Neural cell (in vitro differentiated cells): ENCODE measurements around the gene TLL1. TPM values are rescaled to one million over a fixed set of nuclear protein-coding genes. Genes with fewer than 3 reads are reported as not detected.

ENCODE experiments used
- H2AFZ ChIP-seq: fragments of 200-600, 300-800 bp; sonication (generic), shearing (Covaris generic); 2 replicates; pipeline ENCODE4 v1.6.0; 2014; ENCODE audit warnings: low read depth, mild to moderate bottlenecking, antibody characterized with exemption, low read length, moderate library complexity
- H3F3A ChIP-seq: fragments of 200-600 bp; shearing (Covaris generic); 2 replicates; pipeline ENCODE4 v1.6.1; 2016; ENCODE audit warnings: mild to moderate bottlenecking, moderate library complexity, mixed read lengths, antibody characterized with exemption, low read length; ENCODE audit not compliant: insufficient read depth, poor library complexity, severe bottlenecking
- H3K27ac ChIP-seq: fragments of 200-600, 300-800 bp; sonication (generic), shearing (Covaris generic); 2 replicates; pipeline ENCODE4 v1.5.1; 2014; ENCODE audit warnings: mild to moderate bottlenecking, low read length, moderate library complexity
- H3K27me3 ChIP-seq: fragments of 300-800, 200-600 bp; sonication (generic), shearing (Covaris generic); 2 replicates; pipeline ENCODE4 v1.6.0; 2014; ENCODE audit warnings: mild to moderate bottlenecking, low read depth, low read length, moderate library complexity; ENCODE audit not compliant: insufficient read depth
- H3K36me3 ChIP-seq: fragments of 300-800, 200-600 bp; sonication (generic), shearing (Covaris generic); 2 replicates; pipeline ENCODE4 v1.5.1; 2014; ENCODE audit warnings: mild to moderate bottlenecking, antibody characterized with exemption, low read length, moderate library complexity; ENCODE audit not compliant: insufficient read depth
- H3K4me2 ChIP-seq: fragments of 300-800, 200-600 bp; sonication (generic), shearing (Covaris generic); 2 replicates; pipeline ENCODE4 v1.6.0; 2014; ENCODE audit warnings: mild to moderate bottlenecking, low read length
- H3K4me3 ChIP-seq: fragments of 300-800, 200-600 bp; sonication (generic), shearing (Covaris generic); 2 replicates; pipeline ENCODE4 v1.5.1; 2014; ENCODE audit warnings: mild to moderate bottlenecking, low read length, moderate library complexity
- H3K79me2 ChIP-seq: fragments of 200-600 bp; shearing (Covaris generic); replicated peaks from 2 replicates; pipeline ENCODE4 v1.6.0; 2014; ENCODE audit warnings: mild to moderate bottlenecking, low read length, moderate library complexity; ENCODE audit not compliant: insufficient read depth
- H3K9ac ChIP-seq: fragments of 300-800, 200-600 bp; sonication (generic), shearing (Covaris generic); 2 replicates; pipeline ENCODE4 v1.6.1; 2016; ENCODE audit warnings: mild to moderate bottlenecking, low read length, mixed read lengths
- H3K9me2 ChIP-seq: fragments of 200-600 bp; shearing (Covaris generic); 2 replicates; pipeline ENCODE4 v1.6.1; 2016; ENCODE audit warnings: mild to moderate bottlenecking, low read length, mixed read lengths; ENCODE audit not compliant: insufficient read depth
- H3K9me3 ChIP-seq: fragments of 200-600, 300-800 bp; sonication (generic), shearing (Covaris generic); 2 replicates; pipeline ENCODE4 v1.6.1; 2016; ENCODE audit warnings: mild to moderate bottlenecking, mixed run types, low read length, moderate library complexity, mixed read lengths
- H4K20me1 ChIP-seq: fragments of 200-600 bp; shearing (Covaris generic); 2 replicates; pipeline ENCODE4 v1.6.1; 2016; ENCODE audit warnings: mild to moderate bottlenecking, mixed run types; ENCODE audit not compliant: insufficient read depth
- EP300 ChIP-seq: fragments of 450-650 bp; conservative IDR thresholded peaks from 2 replicates; pipeline ENCODE4 v1.6.1; 2014; ENCODE audit warnings: antibody characterized with exemption, mild to moderate bottlenecking, moderate library complexity; ENCODE audit not compliant: poor library complexity, severe bottlenecking
- EZH2 ChIP-seq: fragments of 200-600, 300-800 bp; shearing (Covaris generic), sonication (generic); IDR thresholded peaks from 2 replicates; pipeline ENCODE4 v1.6.1; 2014; ENCODE audit warnings: antibody characterized with exemption, low read length, borderline replicate concordance, mild to moderate bottlenecking; ENCODE audit not compliant: insufficient read depth, poor library complexity, severe bottlenecking
- MXI1 ChIP-seq: fragments of 450-650 bp; conservative IDR thresholded peaks from 2 replicates; pipeline ENCODE4 v1.6.1; 2014; ENCODE audit warnings: antibody characterized with exemption, mild to moderate bottlenecking; ENCODE audit not compliant: poor library complexity, severe bottlenecking
- POLR2AphosphoS5 ChIP-seq: IDR thresholded peaks from 2 replicates; pipeline ENCODE4 v1.6.1; 2012
- RAD21 ChIP-seq: fragments of 450-650 bp; conservative IDR thresholded peaks from 2 replicates; pipeline ENCODE4 v1.6.1; 2014; ENCODE audit warnings: antibody characterized with exemption, mild to moderate bottlenecking, moderate library complexity
- SMC3 ChIP-seq: fragments of 450-650 bp; conservative IDR thresholded peaks from 2 replicates; pipeline ENCODE4 v1.6.1; 2014; ENCODE audit warnings: antibody characterized with exemption, mild to moderate bottlenecking, moderate library complexity; ENCODE audit not compliant: poor library complexity
- TAF1 ChIP-seq: IDR thresholded peaks from 2 replicates; pipeline ENCODE4 v1.6.1; 2012; ENCODE audit warnings: low read depth
- polyA plus RNA-seq: library from polyadenylated mRNA; depleted of rRNA; stranded (reverse); fragments of >200 nt; gene quantifications from 2 replicates; pipeline ENCODE4 v1.2.3, GENCODE V29; 2014
- TF ChIP-seq, protein P1 (sequence below): IDR thresholded peaks from 2 replicates; pipeline ENCODE4 v1.6.1; 2012; ENCODE audit warnings: borderline replicate concordance
- TF ChIP-seq, protein P2 (sequence below): fragments of 450-650 bp; IDR thresholded peaks from 2 replicates; pipeline ENCODE4 v1.5.1; 2014; ENCODE audit warnings: antibody characterized with exemption, mild to moderate bottlenecking, moderate library complexity; ENCODE audit not compliant: poor library complexity, severe bottlenecking

Gene TLL1
- polyA plus RNA-seq, 1 donor from 2014 or later: not detected

GRCh38 chr4:166140951-166141350 lies 267.9 kb downstream of the TLL1 start:
- Histone ChIP-seq H3K4me2 (no peak overlapping the region), H4K20me1 (no peaks in the 10 kb centered on the region), H3K79me2 (no peaks in the 10 kb centered on the region), H3K9ac (no peak overlapping the region), H3K27ac (no peak overlapping the region), H2AFZ (no peak overlapping the region), H3K36me3 (no peaks in the 10 kb centered on the region), H3K9me3 (no peaks in the 10 kb centered on the region), H3F3A (no peaks in the 10 kb centered on the region), H3K27me3 (no peaks in the 10 kb centered on the region), H3K9me2 (no peaks in the 10 kb centered on the region), H3K4me3 (no peak overlapping the region)
- no peak for TF ChIP-seq MXI1
- no peak for TF ChIP-seq RAD21
- TF ChIP-seq TAF1: no peak
- no peak for TF ChIP-seq POLR2AphosphoS5
- TF ChIP-seq, protein P1, sequence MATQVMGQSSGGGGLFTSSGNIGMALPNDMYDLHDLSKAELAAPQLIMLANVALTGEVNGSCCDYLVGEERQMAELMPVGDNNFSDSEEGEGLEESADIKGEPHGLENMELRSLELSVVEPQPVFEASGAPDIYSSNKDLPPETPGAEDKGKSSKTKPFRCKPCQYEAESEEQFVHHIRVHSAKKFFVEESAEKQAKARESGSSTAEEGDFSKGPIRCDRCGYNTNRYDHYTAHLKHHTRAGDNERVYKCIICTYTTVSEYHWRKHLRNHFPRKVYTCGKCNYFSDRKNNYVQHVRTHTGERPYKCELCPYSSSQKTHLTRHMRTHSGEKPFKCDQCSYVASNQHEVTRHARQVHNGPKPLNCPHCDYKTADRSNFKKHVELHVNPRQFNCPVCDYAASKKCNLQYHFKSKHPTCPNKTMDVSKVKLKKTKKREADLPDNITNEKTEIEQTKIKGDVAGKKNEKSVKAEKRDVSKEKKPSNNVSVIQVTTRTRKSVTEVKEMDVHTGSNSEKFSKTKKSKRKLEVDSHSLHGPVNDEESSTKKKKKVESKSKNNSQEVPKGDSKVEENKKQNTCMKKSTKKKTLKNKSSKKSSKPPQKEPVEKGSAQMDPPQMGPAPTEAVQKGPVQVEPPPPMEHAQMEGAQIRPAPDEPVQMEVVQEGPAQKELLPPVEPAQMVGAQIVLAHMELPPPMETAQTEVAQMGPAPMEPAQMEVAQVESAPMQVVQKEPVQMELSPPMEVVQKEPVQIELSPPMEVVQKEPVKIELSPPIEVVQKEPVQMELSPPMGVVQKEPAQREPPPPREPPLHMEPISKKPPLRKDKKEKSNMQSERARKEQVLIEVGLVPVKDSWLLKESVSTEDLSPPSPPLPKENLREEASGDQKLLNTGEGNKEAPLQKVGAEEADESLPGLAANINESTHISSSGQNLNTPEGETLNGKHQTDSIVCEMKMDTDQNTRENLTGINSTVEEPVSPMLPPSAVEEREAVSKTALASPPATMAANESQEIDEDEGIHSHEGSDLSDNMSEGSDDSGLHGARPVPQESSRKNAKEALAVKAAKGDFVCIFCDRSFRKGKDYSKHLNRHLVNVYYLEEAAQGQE: no peak
- TF ChIP-seq SMC3: no peak

DNA sequence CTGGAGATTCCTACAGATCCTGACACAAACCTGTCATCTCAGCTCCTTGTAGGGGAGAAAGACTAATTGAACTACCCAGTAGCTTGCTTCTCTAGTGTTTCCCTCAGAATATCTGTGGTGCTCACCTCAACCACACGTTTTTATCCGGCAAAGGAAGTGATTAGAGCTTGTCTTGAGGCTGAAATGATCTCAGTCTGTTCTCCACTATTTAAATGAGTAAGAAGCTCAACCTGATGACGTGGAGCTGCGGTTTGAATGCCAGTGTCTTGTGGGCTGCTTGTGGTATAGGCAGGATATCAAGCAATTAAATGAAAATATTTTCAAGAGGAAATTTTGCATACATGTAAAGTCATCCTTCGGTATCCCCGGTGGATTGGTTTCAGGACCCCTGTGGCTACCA lies 270.2 kb downstream of the TLL1 start:
- H2AFZ ChIP-seq: no peak overlapping the region
- no peaks in the 10 kb centered on the region for H3K36me3 ChIP-seq
- no peaks in the 10 kb centered on the region for H3F3A ChIP-seq
- H3K9me2 ChIP-seq: no peaks in the 10 kb centered on the region
- no peaks in the 10 kb centered on the region for H3K9me3 ChIP-seq
- no peaks in the 10 kb centered on the region for H4K20me1 ChIP-seq
- no peak overlapping the region for H3K9ac ChIP-seq
- no peaks in the 10 kb centered on the region for H3K79me2 ChIP-seq
- no peak overlapping the region for H3K27ac ChIP-seq
- H3K4me2 ChIP-seq: no peak overlapping the region
- no peak overlapping the region for H3K4me3 ChIP-seq
- TF ChIP-seq EZH2 (no peak), RAD21 (no peak), SMC3 (no peak), MXI1 (no peak), POLR2AphosphoS5 (no peak), TAF1 (no peak), EP300 (no peak)
- TF ChIP-seq, protein P2, sequence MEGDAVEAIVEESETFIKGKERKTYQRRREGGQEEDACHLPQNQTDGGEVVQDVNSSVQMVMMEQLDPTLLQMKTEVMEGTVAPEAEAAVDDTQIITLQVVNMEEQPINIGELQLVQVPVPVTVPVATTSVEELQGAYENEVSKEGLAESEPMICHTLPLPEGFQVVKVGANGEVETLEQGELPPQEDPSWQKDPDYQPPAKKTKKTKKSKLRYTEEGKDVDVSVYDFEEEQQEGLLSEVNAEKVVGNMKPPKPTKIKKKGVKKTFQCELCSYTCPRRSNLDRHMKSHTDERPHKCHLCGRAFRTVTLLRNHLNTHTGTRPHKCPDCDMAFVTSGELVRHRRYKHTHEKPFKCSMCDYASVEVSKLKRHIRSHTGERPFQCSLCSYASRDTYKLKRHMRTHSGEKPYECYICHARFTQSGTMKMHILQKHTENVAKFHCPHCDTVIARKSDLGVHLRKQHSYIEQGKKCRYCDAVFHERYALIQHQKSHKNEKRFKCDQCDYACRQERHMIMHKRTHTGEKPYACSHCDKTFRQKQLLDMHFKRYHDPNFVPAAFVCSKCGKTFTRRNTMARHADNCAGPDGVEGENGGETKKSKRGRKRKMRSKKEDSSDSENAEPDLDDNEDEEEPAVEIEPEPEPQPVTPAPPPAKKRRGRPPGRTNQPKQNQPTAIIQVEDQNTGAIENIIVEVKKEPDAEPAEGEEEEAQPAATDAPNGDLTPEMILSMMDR: no peak
- TF ChIP-seq, protein P1: no peak
- no peaks in the 10 kb centered on the region for H3K27me3 ChIP-seq
